CD4-positive, alpha-beta T cell treated with Interleukin-10 for 1 hour (primary cell): ENCODE data around the gene BEGAIN.

ENCODE experiments used
- DNase-seq: peaks from one replicate; pipeline ENCODE4 v3.0.0-alpha.2; 2020

The BEGAIN gene

GRCh38 chr14:100599981-100600380 is 12.8 kb upstream of the BEGAIN start:
- no peak for DNase-seq

GRCh38 chr14:100594625-100594951 is 7.4 kb upstream of the BEGAIN start:
- DNase-seq, result no peak

- DNase-seq, result no peak
Observed at GRCh38 chr14:100593751-100594624, 6.8 kb upstream of the BEGAIN start.

GRCh38 chr14:100592972-100593371 is 5.8 kb upstream of the BEGAIN start:
- no peak for DNase-seq

GRCh38 chr14:100592461-100592891 is 5.3 kb upstream of the BEGAIN start:
- DNase-seq, result no peak

- no peak for DNase-seq
Observed at GRCh38 chr14:100591453-100592371, 4.5 kb upstream of the BEGAIN start.

GRCh38 chr14:100590726-100591452 is 3.7 kb upstream of the BEGAIN start:
- no peak for DNase-seq

GRCh38 chr14:100589760-100590469 is 2.7 kb upstream of the BEGAIN start:
- DNase-seq, result no peak

GRCh38 chr14:100589071-100589759 is 2.0 kb upstream of the BEGAIN start:
- no peak for DNase-seq

- no peak for DNase-seq
Observed at GRCh38 chr14:100588671-100589070, 1.5 kb upstream of the BEGAIN start.

GRCh38 chr14:100587763-100588411 is 670 bp upstream of the BEGAIN start:
- no peak for DNase-seq

- DNase-seq, result no peak
Observed at GRCh38 chr14:100586403-100587085, 673 bp downstream of the BEGAIN start.

GRCh38 chr14:100586153-100586402 is 1.1 kb downstream of the BEGAIN start:
- no peak for DNase-seq

- DNase-seq, result no peak
Observed at GRCh38 chr14:100585448-100586152, 1.6 kb downstream of the BEGAIN start.

- no peak for DNase-seq
Observed at GRCh38 chr14:100584056-100585031, 2.9 kb downstream of the BEGAIN start.

GRCh38 chr14:100583245-100583644 is 4.0 kb downstream of the BEGAIN start:
- no peak for DNase-seq

GRCh38 chr14:100582496-100583165 is 4.6 kb downstream of the BEGAIN start:
- DNase-seq, result no peak
